Left ventricle myocardium superior (tissue), 1 donor: ENCODE data around the gene SRSF4. TPM values are rescaled to one million over a fixed set of nuclear protein-coding genes. Genes with fewer than 3 reads are reported as not detected.
"Not testable (repeated sequence)": the region's sequence is repeated elsewhere in the genome, so short reads cannot be mapped to it uniquely, and the experiment has no call there.

Source experiments
- ATAC-seq: fragments of 200-7000 bp; cut with Tn5 transposase; one replicate; pipeline ENCODE4 v1.9.1; 2020; ENCODE audit warnings: mild to moderate bottlenecking, moderate library complexity
- DNase-seq: peaks from one replicate; pipeline ENCODE4 v3.0.0-alpha.2; 2020
- intact Hi-C: fragments of 100-400 bp; cut with micrococcal nuclease; formaldehyde crosslinking; loops from one replicate; pipeline ENCODE4 v1.11.0; 2022
- total RNA-seq: library from RNA; stranded (reverse); fragmentation: NEBNext Ultra II Directional; extraction: Animal tissue kit (Norgen Biotek cat#: 25700); gene quantifications from one replicate; pipeline ENCODE4 v1.2.1, GENCODE V29; 2021
- donor health status: DM: no; HTN: yes; CAD: no; lungs with severe emphysema.

The SRSF4 gene
- total RNA-seq, 1 donor from 2014 or later, result 53.8 TPM

DNA sequence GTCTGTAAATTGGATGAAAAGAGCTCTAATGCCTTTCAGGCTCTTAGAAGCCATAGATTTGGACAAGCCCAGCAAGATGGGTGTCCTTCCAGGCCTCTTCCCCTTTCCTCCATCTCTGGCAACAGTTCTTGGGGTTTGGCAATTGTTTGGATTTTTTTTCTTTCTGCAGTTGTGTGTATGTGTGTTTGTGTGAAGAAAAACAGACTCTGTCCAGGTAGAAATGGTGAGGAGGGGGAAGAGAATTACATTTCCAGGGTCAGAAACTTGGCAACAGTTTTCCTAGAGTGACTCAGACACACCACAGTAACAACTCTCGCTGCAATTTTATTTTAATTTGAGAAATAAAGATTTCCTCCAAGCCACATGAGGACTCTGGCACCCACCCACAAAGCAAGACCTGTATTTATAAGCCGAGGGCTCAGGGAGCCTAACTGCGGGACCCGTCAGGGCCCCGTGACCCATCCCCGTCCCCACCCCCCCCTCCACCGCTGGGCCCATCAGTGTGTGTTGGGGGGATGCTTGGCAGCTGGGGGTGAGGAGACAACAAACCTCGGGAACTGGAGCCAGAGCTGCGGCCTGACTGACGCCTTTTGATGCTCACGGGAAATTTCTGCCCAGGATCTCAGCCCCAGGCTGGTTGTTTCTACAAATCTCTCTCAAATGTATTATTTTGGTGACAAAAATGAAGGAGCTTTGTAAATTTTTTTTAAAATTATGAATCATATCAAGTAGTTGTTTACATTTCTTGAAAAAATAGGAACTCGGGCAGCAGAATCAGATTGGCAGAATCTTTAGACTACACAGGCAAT lies 62.4 kb downstream of the SRSF4 start:
- ATAC-seq, result no peak
- intact Hi-C loops, result no loop called here
- DNase-seq, result no peak

DNA sequence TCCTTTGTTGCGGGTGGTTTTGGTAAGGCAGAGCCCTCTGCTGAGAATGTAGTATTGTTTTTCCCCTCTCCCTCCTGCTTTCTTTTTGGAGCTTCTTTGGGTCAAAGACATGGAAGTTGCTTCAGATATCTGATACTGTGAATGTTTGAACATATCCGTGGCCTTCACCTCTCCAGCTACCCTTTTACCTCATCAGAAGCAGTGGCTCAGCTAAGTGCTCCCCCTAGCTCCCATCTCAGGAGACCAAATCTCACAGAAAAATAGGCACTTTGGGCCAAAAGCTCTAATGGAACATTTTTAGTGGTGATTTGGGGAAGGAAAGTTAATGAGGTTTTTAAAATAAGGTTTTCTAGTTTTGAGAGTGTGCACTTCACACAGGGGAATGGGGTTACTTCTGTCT lies 64.3 kb downstream of the SRSF4 start:
- no peak for DNase-seq
- intact Hi-C loops, result no loop called here
- ATAC-seq, result no peak

DNA sequence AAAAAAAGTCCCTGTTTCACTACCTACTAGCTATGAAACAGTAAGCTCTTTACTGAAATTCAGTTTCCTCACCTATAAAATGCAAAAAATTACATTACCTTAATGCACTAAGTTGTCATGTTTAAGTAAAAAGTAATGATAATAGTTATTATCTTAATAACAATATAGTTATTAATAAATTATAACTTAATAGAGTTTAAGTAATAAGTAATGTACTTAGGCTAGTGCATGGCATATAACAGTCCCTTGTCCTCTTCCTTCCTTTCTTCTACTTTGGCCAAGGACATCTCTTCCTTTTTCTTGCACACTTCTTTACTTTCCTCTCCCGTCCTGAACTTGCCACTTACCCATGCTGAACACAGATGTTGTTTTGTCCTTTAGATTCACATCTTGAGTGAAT lies 67.0 kb downstream of the SRSF4 start:
- DNase-seq (no peak), ATAC-seq (no peak)
- intact Hi-C loops, result no loop called here

DNA sequence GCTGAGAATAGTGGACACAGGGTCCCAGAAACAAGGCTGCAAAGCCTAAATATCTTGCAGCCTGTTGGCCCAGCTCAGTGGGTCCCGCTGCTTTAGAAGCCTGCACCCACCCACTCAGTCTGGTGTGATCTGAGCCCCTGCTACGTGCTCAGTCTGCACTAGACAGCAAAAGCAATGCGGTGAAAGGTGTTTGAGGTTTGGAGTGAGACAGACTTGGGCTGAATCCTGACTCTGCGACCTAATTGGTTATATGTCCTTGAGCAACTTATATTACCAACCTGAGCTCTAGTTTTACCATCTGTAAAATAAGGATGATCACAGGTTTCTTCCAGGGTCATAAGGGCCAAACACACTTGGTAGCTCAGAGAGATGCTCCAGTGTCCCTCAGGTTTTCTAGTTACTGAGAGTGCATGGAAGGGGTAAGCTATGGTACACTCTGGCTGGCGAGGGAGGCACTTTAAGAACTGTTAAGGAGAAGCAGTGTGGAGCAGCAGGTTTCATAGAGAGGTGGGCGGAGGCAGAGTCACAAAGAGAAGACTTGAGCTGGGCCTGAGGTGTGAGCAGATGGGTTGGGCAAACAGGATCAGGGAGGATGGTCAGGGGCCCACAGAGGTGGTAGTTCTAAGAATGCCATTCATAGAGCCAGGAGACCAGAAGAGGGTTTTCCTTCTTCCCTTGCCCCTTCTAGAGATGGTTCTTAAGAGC lies 68.1 kb downstream of the SRSF4 start:
- intact Hi-C loops, result no loop called here
- DNase-seq (no peak), ATAC-seq (no peak)

DNA sequence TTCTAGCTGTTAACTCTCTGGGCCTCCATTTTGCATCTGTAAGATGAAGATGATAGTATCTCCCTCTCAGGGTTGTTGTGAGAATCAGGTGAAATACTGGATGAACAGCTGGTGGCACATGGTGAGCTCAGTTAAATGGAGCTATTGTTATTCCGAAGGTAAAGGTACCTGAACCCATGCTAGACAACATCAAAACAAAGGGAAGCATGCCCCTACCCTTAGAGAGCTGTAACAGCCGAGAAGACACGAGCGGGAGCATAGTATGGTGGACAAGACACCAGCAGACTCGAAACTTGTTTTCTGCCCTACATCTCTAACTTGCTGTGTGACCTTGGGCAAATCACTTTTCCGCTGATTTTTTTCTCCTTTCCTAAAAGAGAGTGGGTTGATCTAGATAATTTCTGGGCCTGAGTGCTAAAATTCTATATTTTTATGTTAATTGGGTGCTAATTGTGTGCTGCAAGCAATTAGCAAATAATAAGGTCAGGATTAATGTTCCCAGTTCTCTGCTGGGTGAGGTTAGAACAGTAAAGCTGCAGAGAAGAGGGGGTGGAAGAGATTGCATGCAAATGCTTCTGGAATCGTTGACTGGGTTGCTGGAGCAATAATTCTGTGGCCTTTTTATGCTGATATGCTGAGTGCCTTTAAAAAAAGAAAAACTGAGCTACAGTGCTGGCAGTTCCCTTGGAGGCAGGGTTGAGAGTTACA lies 68.8 kb downstream of the SRSF4 start:
- ATAC-seq, result no peak
- intact Hi-C loops, result no loop called here

DNA sequence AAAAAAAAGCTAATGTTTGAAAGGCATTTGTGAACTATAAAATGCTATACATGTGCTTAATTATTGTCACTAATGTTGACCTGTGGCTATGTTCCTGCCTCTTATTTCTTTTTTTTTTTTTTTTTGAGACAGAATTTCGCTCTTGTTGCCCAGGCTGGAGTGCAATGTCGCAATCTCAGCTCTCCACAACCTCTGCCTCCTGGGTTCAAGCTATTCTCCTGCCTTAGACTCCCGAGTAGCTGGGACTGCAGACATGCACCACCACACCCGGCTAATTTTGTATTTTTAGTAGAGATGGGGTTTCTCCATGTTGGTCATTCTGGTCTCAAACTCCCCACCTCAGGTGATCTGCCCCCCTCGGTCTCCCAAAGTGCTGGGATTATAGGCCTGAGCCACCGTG lies 73.7 kb downstream of the SRSF4 start:
- intact Hi-C loops, DNase-seq, ATAC-seq: not testable (repeated sequence)

More for the DNA sequence above, 68.8 kb downstream of the SRSF4 start:
- no peak for DNase-seq

DNA sequence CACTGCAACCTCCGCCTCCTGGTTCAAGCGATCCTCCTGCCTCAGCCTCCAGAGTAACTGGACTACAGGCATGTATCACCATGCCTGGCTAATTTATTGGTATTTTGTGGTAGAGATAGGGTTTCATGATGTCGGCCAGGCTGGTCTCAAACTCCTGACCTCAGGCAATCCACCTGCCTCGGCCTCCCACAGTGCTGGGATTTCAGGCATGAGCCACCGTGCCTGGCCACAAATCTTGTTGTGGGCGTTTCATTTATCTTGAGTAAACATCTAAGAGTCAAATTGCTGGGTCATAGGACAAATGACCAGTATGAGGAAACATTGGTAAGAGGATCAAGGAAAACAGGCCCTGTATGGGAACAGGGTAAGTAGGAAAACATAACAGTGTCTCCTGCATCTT lies 75.9 kb downstream of the SRSF4 start:
- DNase-seq, result no peak
- no peak for ATAC-seq
- intact Hi-C loops, result no loop called here

DNA sequence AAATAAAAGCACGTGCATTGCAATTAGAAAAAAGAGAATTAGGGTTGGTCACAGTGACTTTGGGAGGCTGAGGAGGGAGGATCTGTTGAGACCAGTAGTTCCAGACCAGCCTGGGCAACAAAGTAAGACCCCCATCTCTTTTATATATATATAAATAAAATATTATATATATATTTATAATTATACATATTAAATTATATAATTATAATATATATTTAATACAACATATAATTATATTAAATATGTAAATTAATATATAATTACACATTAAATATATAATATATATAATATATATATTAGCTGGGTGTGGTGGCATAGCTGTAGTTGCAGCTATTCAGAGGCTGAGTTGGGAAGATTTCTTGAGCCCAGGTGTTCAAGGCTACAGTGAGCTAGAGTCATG lies 81.2 kb downstream of the SRSF4 start:
- ATAC-seq, result no peak
- intact Hi-C loops, result no loop called here
- no peak for DNase-seq

DNA sequence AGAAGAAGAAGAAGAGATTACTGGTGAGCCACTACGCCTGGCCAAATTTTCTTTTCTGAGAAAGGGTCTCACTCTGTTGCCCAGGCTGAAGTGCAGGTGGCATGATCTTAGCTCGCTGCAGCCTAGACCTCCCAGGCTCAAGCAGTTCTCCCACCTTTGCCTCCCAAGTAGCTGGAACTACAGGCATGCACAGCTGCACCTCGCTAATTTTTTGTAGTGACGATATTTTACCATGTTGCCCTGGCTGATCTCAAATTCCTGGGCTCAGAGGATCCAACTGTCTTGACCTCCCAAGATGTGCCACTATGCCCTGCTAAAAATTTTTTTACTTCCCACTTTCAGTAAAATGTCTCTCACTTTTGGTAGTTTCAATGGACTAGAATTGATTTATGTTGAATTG lies 82.4 kb downstream of the SRSF4 start:
- intact Hi-C loops, result no loop called here
- DNase-seq (no peak), ATAC-seq (no peak)

Other genes starting within 250 kb of the SRSF4 start
- gene TMEM200B, start 58.0 kb downstream of the SRSF4 start, total RNA-seq, result 1.5 TPM
- gene MECR, start 49.0 kb upstream of the SRSF4 start, total RNA-seq, result 33.1 TPM
- 19.2 TPM for gene PTPRU, start 54.6 kb upstream of the SRSF4 start, total RNA-seq